HS-5 (cell line): Measurements from ENCODE around the gene APLN.

Experiments used
- DNase-seq: peaks from one replicate; pipeline ENCODE4 v3.0.0-alpha.2; 2012; ENCODE audit warnings: low read depth

Gene APLN

GRCh38 chrX:129659861-129660260 lies 5.1 kb upstream of the APLN start:
- DNase-seq: no peak

DNA sequence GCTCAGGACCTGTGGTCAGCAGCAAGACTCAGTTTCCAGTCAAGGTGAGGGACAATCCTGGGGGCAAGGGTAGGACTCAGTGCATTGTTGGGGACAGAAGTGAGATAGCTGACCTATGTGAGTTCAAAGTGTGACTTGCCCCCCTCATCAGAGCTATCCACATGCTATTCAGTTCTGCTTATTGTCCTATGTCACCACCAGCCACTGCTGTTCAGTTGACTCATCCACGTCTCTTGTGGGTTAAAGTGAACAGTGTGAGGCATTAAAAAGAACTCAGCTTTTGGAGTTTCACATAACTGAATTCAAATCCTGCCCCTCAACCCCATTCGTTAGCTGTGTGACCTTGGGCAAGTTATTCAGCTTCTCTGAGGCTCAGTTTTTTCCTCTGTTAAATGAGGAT lies 4.4 kb upstream of the APLN start:
- no peak for DNase-seq

GRCh38 chrX:129658429-129658828 lies 3.7 kb upstream of the APLN start:
- no peak for DNase-seq

DNA sequence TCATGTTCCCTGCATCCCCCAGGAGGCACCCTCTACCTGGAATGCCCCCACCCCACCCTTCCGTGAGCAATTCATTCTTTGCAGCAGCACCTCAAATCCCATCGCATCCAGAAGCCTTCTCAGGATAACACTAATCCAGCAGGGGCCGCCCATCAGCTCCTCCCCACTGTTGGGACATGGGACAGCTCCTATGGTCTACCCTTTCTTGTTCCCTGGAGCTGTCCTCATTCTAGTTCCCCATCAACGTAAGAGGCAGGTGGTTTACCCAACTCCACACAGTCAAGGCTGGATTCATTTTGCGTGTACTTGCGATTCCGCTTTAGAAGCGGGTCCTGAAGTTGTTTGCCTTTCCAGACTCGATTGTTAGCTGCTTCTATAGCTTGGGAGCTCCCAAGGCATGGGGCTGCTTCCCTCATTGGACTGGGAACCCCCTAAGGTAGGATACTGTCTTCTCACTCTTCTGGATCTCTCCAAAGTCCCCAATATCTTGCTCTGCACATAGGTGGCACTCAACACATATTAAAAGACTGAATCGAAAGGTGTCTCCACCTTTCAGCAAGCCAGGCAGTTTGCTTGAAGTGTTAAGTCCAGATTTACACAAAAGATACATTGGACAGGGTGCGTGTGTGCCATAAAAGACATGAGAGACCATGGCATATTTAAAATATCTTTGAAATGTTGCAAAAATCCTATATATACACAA lies 942 bp upstream of the APLN start:
- no peak for DNase-seq

- no peak for DNase-seq
Observed at GRCh38 chrX:129653971-129654651, 645 bp downstream of the APLN start.

DNA sequence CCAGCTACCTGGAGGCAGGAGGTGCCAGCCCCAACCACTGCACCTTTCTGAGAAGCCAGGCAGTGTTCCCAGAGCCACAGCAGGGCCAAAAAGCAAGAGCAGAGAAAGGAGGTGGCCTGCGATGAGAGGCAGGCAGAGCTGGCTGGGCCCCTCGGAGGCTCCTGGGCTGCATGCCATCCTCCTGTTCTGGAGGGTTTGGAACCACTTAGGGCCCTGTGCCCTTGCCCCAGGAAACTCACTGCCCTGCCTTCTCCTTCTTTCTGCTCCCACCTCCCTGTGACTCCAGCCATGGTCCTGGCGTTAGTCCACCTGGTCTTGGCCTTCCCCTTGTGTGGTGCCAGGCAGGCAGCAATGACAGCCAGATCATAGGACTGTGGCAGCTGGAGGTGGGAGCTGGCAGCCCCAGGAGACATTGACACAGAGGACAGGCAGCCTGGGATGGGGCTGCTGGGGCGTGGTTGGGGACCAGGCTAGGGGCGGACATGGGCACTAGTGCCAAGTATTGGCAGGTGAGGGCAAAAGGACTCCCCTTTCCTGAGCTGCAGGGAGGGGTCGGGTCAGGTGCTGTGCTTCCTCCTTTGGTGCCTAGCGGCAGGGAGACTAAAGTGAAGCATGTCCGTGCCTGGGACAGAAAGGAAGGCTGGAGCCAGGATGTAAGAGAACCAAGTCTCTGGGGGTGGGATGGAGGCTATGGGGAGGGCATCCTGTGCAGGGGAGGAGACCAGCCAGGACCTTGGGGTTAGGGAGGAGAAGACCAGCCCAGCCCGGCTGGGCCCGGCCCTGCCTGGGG lies 1.4 kb downstream of the APLN start:
- DNase-seq: no peak

- DNase-seq: no peak
Observed at GRCh38 chrX:129652565-129653169, 2.1 kb downstream of the APLN start.

DNA sequence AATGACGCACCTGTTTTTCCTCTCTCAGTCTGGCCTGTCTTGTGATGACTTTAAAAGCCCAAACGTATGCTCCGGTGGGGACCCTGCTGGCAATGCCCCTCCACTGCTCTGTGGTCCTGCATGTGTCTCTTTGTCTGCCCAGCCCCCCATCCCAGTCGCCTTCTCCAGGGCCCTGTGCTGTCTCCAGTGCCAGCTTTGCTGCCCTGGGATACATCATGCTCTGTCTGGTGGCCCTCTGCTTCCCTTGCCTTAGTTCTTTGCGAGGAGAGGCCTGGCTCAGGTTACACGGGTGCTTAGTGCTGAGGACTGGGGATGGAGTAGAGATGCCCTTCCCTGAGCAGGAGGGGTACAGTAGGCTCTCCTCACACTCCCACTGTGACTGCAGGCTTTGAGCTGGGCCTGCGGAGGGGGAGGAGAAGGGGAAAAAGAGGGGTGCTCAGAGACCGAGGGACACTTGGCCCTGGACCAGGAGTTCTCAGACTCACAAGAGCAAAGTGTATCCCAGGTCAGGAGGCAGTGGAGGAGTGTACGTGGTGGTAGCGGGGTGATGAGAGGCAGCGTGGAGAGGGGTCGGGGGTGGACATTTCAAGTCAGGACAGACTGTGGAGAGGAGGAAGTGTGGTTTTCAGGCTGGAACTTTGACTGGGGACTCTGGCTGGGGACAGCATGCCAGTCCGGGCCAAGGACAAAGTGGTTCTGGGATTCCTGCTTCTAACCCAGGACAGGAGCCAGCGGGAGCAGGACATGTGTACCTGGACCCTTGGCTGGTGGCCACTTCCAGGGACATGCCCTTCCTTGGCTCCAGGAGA lies 2.8 kb downstream of the APLN start:
- DNase-seq: no peak

DNA sequence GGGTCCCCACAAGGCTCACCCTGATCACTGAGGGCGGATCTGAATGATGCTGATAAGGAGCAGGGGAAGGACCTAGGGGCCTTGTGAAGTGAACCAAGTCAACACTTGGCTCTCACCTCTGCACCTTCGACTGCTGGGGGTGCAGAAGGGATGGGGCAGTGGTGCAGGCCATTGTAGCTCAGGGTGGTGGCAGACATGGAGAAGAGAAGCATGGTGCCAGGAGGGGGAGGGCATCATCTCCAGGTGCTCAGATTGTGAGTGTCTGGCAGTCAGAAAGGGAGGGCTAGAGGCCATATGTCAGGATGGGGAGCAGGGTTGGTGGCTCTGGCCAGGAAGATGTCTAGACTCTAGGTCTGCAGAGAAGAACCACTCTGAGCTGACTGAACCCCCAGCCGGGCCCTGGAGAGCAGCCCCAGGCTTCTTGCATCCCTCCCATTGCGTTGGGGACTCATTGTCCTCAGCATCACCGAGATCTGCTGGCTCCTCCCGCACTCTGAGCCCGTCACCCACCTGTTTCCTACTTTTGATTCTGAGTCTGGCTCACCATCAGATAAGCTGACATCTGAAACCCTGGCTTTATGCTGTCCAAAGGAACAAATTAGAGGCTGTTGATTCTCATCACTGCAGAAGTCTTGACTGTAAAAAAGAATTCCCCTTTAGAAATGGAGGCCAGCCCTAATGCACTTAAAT lies 3.8 kb downstream of the APLN start:
- DNase-seq: no peak

GRCh38 chrX:129650183-129650689 lies 4.5 kb downstream of the APLN start:
- DNase-seq: no peak

GRCh38 chrX:129649268-129650182 lies 5.2 kb downstream of the APLN start:
- no peak for DNase-seq

DNA sequence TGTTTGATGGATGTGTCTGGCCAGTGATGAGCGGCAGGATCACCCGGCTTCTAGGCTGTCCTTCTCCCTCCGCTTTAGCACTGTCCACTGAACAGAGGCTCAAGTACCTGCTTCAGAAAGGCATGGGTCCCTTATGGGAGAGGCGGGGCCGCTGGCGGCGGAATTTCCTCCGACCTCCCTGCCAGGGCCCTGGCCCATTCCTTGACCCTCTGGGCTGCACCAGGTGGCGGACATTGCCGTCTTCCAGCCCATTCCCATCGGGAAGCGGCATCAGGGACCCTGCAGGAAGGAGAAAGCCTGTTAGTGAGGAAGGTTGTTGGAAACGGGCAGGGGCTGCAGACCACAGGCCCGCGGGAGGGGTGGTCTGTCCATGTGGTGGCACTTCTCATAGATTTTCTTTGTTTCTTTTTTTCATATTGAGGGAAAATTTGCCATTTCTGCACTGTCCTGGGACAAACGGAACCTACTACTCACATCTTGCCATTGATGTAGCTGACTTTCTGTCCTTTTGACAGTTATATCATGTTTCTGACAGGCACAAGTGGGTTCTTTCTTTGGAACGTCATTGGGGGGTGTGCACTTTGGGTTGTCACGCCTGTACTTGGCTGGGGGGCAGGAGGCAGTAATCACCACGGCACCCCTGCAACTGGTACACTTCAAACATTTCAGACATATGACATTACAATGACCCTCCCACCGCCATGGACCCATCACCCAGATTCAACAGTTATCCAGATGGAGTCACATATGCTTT lies 6.1 kb downstream of the APLN start:
- no peak for DNase-seq

DNA sequence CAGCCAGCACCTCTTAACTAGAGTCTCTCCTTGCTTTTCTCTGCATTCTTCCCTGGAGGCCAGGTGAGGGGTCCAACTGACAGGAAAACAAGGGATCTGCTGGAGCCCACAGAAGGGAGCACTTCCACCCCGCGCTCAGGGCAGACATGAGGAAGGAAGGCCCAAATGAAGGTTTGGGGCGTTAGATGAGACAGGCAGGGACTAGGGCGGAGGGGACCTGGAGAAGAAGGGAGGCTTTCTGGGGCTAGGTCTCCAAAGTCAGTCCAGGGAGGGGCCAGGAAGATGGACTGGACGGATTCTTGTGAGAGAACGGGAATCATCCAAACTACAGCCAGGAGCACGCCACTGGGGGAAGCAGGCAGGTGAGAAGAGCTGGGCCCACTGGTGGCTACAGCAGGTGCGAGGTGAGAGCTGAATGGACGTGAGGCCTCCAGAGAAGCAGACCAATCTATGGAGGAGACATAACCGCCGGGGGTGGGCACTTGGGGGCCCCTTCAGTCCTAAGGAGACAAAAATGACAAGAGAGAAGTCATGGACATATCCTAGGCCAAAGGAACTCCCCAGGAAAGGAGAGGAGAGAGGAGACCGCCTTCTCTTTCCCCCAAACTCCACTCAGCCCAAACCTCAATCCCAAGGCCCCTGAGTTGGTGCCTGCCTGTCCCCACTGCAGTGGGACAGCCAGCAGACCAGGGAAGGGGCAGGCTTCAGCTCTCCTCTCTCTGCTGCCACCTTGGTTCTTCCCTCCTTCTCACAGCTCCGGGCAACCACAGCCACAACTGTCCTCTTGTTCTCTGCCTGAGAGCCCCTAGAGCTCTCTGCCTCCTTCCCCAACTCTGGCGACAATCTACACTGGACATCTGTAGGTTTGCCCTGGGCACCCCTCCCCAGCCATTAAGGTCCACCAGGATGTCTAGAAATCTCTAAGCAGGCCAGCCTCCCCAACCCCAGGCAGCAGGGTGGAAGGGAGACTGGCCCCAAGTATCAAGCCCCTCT lies 7.0 kb downstream of the APLN start:
- no peak for DNase-seq

DNA sequence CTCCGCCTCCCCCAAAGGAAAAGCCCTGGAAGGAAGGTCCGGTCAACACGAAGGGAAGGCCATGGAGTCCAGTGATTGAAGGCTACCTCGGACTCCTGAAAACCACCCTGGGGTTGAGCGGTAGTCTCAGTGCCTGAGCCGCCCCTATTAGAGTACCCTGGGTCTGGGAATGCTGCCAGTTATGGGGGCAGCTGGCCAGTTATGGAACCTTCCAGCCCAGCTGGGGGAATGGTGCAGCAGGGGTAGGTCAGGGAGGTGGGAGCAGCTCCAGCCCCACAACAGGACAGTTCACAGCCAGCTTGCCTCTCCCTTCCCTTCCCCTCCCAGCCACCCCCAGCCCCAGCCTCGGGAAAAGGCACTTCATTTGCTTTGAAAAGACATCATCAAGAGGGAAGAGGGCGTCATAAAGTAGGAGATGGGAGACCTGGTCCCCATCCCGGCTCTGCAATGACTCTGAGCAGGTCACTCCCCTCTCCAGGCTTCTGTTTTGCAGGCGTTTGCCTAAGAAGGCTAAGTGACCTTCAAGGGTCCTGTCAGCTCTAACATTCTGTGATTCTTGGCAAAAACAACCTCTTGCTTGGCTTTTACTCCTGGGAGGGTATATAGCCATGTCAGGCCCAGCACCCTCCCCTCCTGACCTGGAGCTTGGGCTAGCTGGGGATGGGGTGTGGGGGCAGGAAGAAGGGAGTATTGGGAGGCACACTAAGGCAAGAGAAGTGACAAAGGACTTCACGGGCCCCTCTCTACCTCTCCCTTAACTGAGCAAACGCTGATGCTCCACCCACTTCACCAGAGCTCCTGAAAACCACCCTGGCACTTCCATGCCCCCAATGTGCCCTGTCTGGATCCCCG lies 8.0 kb downstream of the APLN start:
- DNase-seq: no peak

- DNase-seq: no peak
Observed at GRCh38 chrX:129642641-129643040, 12.1 kb downstream of the APLN start.

DNA sequence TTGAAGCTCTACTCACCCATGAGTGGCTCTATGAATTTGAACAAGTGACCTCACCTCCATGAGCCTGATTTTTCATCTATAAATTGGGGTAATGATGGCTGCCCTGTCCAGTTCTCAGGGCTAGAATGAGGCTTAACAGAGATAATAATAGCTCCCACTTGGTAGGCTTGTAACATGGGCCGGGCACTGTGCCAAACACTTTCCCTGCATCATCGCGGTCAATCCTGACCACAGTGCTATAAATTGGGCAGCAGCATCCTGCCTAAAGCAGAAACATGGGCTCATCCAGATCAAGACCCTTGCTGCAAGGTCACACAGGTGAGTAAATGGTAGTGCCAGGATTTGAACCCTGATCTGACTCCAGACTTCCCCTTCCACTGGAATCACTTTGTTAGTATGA lies 12.8 kb downstream of the APLN start:
- DNase-seq: no peak

DNA sequence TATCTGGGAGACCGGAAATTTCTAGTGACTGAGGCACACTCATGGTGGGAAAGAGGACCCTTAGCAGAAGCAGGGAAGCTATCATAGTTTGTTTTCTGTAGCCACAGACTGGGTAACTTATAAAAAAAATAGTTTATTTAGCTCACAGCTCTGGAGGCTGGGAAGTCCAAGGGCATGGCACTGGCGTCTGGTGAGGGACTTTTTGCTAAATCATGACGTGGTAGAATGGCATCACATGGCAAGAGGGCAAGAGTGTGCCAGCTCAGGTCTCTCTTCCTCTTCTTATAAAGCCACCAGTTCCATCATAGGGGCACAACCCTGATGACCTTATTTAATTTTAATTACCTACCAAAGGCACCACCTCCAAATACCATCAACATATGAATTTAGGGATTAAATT lies 13.3 kb downstream of the APLN start:
- DNase-seq: no peak
